M059J (cell line): Measurements from ENCODE around the gene CDO1. TPM values are rescaled to one million over a fixed set of nuclear protein-coding genes. Genes with fewer than 3 reads are reported as not detected.

ENCODE experiments used
- DNase-seq: peaks from one replicate; pipeline ENCODE4 v3.0.0-alpha.2; 2012; ENCODE audit warnings: low read depth
- total RNA-seq: library from RNA; depleted of rRNA; stranded (reverse); fragments of >200 nt; shearing (Covaris generic); gene quantifications from 2 replicates; pipeline ENCODE4 v1.2.3, GENCODE V29; 2014; rRNA removed

The CDO1 gene
- 0.05 and 0.74 TPM in 2 replicates for total RNA-seq

DNA sequence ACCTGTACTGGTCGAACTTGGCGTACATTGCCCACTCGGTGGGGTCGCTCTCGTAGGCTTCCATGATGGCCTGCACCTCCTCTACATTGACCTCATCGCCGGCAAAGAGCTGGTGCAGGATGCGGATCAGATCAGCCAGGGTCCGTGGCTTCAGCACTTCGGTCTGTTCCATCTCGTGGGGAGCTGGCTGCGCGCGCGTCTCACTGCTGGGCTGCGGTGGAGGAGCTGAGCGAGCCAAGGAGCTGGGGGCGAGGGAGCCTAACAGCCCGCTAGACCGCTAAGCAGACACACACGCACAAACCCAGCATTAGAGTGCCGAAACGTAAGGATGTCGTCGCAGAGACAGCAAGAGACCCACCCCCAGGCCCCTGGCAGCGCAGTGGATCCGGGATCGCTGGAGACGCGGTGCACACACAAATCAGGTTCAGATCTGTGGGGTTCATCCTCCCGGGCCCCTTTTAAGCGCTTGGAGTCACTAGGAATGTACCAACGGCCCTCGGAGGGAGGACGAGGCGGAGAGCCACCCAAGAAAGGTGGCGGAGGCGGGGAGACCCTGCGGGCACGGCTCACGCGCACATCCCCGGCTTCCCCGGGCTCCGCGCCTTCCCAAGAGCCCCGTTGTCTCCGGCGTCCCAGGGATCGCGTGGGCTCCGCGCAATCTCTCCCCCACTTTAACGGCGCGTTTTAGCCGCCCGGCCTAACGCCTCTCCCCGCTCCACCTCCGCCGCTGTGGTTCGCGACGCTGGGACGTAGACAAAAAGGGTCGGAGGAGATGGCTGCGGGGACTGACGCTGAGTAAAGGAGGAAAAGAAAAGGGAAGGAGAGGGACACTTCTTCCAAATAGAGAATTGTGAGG is at the start of gene CDO1:
TSS of gene CDO1 (minus strand) at position 434 of the 856 bp plus-strand sequence. CDS start at position 172, 262 bp downstream.
- DNase-seq: peak; percentile 33

- peak; percentile 25 for DNase-seq
Observed at GRCh38 chr5:115859378-115859777, 42.9 kb upstream of the CDO1 start.

GRCh38 chr5:115858396-115858795 is 41.9 kb upstream of the CDO1 start:
- no peak for DNase-seq

DNA sequence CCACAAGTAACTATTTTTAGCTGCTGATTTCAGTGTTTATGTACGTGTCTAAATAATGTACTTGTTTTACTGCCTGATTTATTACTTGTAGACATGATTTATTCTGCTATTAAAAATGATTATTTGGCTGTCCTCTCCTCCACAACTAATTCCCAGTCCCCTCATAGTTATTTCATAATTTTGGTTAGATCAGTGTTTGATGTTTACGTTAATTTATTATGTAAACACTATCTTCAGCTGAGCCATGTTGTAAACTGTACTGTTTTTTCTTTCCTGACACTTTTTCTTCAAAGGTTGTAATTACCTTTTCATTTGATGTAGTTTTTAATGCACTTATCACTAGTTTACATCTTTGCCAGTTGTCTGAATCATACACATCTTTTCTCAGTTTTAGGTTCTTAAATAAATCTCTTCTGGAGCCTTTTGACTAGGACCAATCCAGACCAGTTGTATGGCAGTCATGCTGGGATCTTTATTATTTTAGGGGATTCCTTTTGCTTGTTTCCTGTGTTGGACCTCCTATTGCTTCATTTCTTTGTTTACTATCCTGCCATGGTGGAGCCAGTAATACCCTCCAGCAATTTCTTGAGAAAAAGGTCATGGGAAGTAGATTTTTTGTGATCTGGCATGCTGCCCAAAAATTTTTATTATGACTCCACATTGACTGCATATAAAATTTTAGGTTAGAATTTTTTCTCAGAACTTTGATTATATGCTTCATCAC is 41.3 kb upstream of the CDO1 start:
- peak; percentile 76 for DNase-seq

DNA sequence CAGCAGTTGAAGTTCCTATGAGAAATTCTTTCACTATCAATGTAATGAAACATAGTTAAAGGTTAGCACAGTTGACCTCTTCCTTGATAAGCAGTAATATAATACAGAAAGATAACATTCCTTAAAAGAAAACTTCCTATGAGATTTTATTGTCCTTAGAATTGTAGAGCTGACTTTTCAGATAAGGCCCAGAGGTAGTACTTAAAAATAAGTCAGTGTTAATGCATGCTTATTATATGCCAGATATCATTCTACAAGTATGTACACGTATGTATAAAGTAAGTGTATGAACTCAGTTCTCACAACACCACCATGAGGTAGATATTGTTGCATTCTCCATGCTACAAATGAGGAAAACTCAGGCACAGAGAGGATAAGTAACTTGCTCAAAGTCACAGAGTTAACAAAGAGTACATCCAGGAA is 40.6 kb upstream of the CDO1 start:
- DNase-seq: no peak

DNA sequence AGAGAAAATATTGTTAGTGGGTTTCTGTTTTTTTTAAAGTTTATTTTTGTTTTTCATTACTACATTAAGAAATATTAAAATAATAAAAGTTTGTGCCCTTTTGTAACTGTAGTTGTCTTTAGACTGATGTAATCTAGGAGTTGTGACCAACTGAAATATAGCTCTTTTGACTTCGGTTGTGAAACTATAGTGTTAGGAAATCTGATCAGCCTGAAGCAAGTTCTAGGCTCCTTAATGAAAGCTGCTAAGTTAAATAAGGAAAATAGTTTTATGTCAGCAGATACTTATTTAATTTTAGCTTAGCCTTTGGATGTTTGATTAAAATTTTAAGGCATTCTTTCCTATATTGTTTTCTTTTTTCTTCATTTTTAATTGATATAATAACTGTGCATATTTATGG is 39.5 kb upstream of the CDO1 start:
- DNase-seq: no peak

DNA sequence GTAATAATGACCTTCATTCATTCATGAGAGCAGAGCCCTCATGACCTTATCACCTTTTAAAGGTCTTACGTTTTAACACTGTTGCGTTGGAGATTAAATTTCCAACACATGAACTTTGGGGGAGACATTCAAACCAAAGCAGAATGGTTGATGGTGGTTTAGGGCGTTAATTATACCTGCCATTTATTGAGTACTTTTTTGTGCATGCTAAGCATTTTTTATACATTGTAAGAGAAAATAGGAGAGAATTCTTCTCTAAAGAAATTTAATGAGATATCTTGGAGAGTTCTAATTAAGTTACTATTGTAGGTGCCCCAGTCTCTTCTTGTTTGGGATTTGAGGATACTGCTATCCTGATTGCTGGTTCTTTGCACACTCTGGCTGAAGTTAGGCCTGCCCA is 37.7 kb upstream of the CDO1 start:
- no peak for DNase-seq

GRCh38 chr5:115850744-115851416 is 34.4 kb upstream of the CDO1 start:
- DNase-seq: peak; percentile 26

- DNase-seq: no peak
Observed at GRCh38 chr5:115849258-115849798, 32.9 kb upstream of the CDO1 start.

- DNase-seq: no peak
Observed at GRCh38 chr5:115847290-115847689, 30.8 kb upstream of the CDO1 start.

DNA sequence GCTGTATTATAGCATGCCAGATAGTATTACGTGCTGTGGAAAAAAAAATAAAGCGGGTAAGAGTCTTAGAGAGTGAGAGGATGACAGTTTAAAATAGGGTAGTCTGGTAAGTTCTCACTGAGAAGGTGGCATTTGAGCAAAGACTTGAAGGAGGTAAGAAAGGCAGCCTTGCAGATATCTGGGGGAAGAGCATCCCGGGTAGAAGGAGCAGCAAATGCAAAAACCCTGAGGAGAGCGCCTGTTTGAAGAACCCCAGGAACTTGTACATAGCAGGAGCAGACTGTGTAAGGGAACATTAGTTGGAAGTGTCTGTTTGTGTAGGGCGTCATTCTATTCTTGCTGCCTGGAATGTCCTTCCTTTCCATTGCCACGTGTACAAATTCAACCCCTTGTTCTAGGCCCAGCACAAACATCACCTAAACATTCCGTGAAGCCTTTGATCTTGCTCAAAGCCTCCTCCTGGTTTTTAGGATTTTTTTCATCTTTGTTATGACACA is 27.9 kb upstream of the CDO1 start:
- DNase-seq: no peak

GRCh38 chr5:115843444-115844130 is 27.1 kb upstream of the CDO1 start:
- no peak for DNase-seq

DNA sequence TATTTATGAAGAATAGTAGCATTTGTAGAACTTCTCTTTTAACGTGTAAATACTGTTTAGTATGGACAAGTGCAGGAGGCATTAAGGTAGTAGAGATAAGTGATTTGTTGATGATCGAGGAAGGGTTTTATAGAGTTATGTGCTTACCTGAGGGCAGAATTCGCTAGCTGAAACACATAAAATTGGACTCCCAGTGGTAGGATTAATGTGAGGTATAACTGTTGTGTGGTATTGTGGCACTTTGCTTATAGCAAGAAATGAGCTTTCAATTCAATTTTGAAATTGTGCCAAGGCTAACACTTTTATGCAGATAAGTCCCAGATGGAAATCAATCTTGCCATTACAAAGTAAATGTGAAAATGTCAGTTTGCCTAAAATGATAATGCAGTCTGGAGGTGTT is 26.5 kb upstream of the CDO1 start:
- DNase-seq: no peak

DNA sequence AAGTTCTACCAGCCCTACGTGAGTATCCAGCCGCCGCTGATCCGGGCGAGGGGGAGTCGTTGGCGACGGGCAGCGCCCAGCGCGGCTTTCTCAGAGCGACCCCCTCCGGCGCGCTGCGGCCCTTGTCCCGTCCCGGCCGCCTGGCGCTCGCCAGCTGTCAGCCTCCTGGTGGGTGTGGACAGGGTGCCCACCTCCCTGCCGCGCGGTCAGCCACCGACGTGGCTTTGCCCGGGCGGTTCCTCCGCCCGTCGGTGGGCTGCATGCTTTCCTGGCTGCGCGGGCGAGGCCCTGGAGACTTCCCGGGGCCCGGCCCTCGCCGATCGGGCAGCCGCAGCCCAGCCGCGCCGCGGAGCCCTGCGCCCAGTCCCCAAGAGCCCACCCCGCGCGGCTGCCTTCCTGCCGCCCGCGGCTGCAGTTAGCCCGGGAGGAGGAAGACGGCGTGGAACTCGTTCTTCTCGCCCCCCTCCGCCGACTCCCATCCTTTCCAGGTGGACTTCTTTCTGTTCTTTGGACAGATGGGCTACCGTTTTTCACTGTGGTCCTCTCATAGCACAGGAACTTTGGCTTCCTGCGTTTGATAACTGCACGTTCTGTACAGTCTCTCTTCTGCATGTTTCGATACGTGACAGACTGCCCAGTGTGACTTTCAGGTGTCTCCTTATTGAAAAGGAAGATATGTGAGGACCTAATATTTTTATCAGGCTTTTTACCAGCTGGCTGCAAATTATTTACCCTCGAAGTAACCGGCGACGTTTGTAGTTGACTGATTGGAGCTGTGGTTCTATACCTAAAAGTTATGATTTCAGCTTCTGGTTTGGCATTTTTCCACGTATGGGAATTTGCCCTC is 25.9 kb upstream of the CDO1 start:
- peak; percentile 71 for DNase-seq

DNA sequence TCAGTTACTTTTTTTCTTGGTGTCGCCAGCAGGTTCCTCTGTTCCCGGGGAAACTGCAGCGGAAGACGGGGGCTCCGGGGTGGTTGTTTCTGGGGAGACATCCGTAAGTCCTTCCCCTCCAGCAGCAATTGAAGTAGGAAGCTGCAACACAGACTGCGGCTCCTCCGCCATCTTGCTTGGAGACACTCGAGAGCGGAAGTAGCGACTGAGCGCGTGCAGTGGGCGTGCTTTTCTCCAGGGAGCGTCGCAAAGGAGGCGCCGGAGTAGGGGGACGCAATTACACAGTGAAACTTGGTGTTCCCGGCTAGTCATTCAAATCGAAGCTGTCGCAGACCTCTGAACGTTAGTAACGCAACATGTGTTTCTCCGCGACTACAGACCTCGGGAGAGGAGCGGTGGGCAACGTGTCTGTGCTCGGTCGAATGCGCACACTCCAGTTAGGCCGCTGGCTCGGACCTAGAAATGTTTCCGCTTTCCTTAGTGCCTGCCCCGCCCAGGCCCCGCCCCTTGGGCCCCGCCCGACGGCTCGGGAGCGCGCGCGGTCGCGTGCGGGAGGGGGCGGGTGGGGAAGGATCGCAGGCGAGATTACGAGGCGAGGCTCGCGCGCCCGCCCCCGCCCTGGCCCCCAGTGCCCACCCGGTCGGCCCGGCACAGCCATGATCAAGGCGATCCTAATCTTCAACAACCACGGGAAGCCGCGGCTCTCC is 25.1 kb upstream of the CDO1 start, which contains the start of the genes AP3S1 and ATG12:
TSS of gene AP3S1 (plus strand) at position 554 of the 707 bp plus-strand sequence. CDS start at position 657, 103 bp downstream.
TSS of gene ATG12 (minus strand) at position 184 of the 707 bp plus-strand sequence. CDS start at position 171, 13 bp downstream.
- DNase-seq: peak; percentile 92

DNA sequence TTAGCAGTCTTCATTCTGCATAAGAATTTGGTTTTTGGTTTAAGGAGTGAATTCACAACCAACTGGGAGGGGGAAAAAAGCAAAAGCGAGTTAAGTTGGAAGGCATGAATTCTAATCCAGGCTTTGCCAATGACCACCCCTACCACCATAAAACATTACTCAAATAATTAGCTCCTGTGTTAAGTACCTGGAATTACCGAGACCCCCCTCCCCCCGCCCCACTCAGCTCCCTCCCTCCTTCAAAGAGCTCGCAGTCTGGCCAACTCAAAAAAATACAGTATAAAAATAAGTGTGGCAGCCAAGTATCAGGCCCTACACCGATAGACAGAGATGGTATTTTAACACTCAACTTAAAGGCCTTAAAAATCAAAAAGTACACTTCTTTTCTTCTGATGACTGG is 24.4 kb upstream of the CDO1 start:
- DNase-seq: no peak

DNA sequence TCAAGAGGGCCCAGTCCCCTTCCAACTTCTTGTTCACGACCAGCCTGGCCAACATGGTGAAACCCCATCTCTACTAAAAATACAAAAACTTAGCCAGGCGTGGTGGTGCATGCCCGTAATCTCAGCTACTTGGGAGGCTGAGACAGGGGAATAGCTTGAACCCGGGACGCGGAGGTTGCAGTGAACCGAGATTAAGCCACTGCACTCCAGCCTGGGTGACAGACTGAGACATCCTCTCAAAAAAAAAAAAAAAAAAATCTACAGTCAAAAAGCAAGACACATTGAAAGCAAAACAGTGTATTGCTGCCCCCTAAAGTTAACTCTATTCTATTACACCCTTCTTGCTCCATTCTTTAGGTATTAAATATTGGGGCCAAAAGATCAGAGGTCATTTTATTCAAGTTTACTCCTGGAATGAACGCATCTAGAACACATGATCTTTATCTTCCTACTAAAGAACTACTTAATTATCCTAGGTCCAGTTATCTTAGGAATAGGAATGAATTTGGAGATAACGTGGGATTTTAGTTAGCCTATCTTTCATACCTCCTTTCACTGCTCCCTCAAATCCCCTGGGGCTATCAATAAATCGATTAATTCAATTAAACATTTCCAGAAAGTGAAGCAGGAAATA is 22.5 kb upstream of the CDO1 start:
- peak; percentile 48 for DNase-seq

GRCh38 chr5:115835481-115835880 is 19.0 kb upstream of the CDO1 start:
- no peak for DNase-seq
